T-cell (primary cell): ENCODE results near the gene FBXO42. TPM values are rescaled to one million over a fixed set of nuclear protein-coding genes. Genes with fewer than 3 reads are reported as not detected.

Experiments used
- ATAC-seq, 4 experiments: fragments of 200-7000 bp in 3 of 4; fragments of 150-1000 bp in 1 of 4; cut with Tn5 transposase; replicated peaks in 1 of 4; 1 replicate in 3 of 4; 2 replicates in 1 of 4; pipeline ENCODE4 v1.10.0; 2021; ENCODE audit warnings: moderate library complexity in 3 of 4, mild to moderate bottlenecking in 2 of 4, moderate number of reproducible peaks in 1 of 4
- CTCF ChIA-PET, 2 donors: fragments of 300-600 bp; sonication (Branson Sonifier 250); formaldehyde crosslinking; loops; one replicate each; lab custom pipeline; 2022; ENCODE audit warnings: antibody characterized with exemption in 2 of 2; lab: Charles Lee
- POLR2A ChIA-PET, 2 donors: fragments of 300-600 bp; sonication (Branson Sonifier 250); formaldehyde crosslinking; loops; one replicate each; lab custom pipeline; 2022; ENCODE audit warnings: antibody characterized with exemption in 2 of 2; lab: Charles Lee
- DNase-seq, 35 experiments: peaks; one replicate each; pipeline versions ENCODE4 v3.0.0 to v3.0.0-alpha.2; 2013 to 2023
- H3K27ac ChIP-seq: one replicate; pipeline ENCODE4 v1.5.1; 2013; ENCODE audit warnings: low read length
- H3K27me3 ChIP-seq, 2 experiments: replicated peaks in 1 of 2; 1 replicate in 1 of 2; 2 replicates in 1 of 2; pipeline versions ENCODE4 v1.6.1 to v1.7.0; 2013; ENCODE audit warnings: low read length in 1 of 2, mixed read lengths in 1 of 2; ENCODE audit not compliant: control insufficient read depth in 2 of 2, insufficient read depth in 2 of 2; ENCODE audit errors: extremely low read depth in 1 of 2
- H3K36me3 ChIP-seq, 2 donors: 1 replicate in 1 of 2; 2 replicates in 1 of 2; pipeline versions ENCODE4 v1.6.1 to v1.7.0; 2013; ENCODE audit warnings: low read length in 1 of 2; ENCODE audit not compliant: control insufficient read depth in 2 of 2, insufficient read depth in 1 of 2; ENCODE audit errors: extremely low read depth in 1 of 2
- H3K4me1 ChIP-seq, 2 experiments: 1 replicate in 1 of 2; 2 replicates in 1 of 2; pipeline versions ENCODE4 v1.6.1 to v1.7.0; 2013; ENCODE audit warnings: low read length in 2 of 2, mixed read lengths in 1 of 2; ENCODE audit not compliant: insufficient read depth in 2 of 2, control insufficient read depth in 1 of 2; ENCODE audit errors: extremely low read depth in 1 of 2
- H3K4me3 ChIP-seq, 2 donors: 1 replicate in 1 of 2; 2 replicates in 1 of 2; pipeline versions ENCODE4 v1.5.1 to v1.7.0; 2013; ENCODE audit warnings: mild to moderate bottlenecking in 2 of 2, low read length in 1 of 2, moderate library complexity in 1 of 2; ENCODE audit not compliant: control insufficient read depth in 1 of 2; ENCODE audit errors: extremely low read depth in 1 of 2
- H3K9me3 ChIP-seq: 2 replicates; pipeline ENCODE4 v1.7.0; 2013
- H3K27ac Mint-ChIP-seq, 2 donors: one replicate each; pipeline ENCODE4 v1.8.0; 2020 to 2021; ENCODE audit warnings: mild to moderate bottlenecking in 2 of 2, mixed read lengths in 2 of 2
- H3K27me3 Mint-ChIP-seq, 2 donors: one replicate each; pipeline ENCODE4 v1.8.0; 2021 to 2022; ENCODE audit warnings: mixed read lengths in 2 of 2
- H3K36me3 Mint-ChIP-seq: one replicate; pipeline ENCODE4 v1.8.0; 2021; ENCODE audit warnings: mixed read lengths
- H3K4me1 Mint-ChIP-seq, 3 donors: one replicate each; pipeline ENCODE4 v1.8.0; 2020 to 2022; ENCODE audit warnings: mixed read lengths in 3 of 3, mild to moderate bottlenecking in 1 of 3
- H3K4me3 Mint-ChIP-seq, 3 donors: one replicate each; pipeline ENCODE4 v1.8.0; 2020 to 2022; ENCODE audit warnings: mild to moderate bottlenecking in 3 of 3, mixed read lengths in 3 of 3, moderate library complexity in 3 of 3
- H3K9me3 Mint-ChIP-seq, 3 donors: one replicate each; pipeline ENCODE4 v1.8.0; 2020 to 2022; ENCODE audit warnings: mixed read lengths in 3 of 3
- WGBS: methylation state at CpG from one replicate; pipeline ENCODE4 v1.1.5; 2013; ENCODE audit warnings: missing lambda C conversion rate; ENCODE audit not compliant: insufficient coverage; 5-methylcytosine and 5-hydroxymethylcytosine counted together
- total RNA-seq, 35 experiments: library from RNA in 6 of 35; stranded (reverse) in 6 of 35; fragments of 120-200 nt in 1 of 35; gene quantifications; one replicate each; pipeline versions ENCODE4 v1.2.1 to v1.2.4 and lab custom pipeline; 2013 to 2026

Gene FBXO42
- total RNA-seq, 5 donors from 2014 or later (not counting 1 experiment from before 2014, with no cell fraction given): 20.6 to 23.4 (median 22.5) TPM

GRCh38 chr1:16231331-16232315 is 120.7 kb downstream of the FBXO42 start:
- ATAC-seq (no peak), DNase-seq (no peak)
- ChIA-PET CTCF (no interaction called here), POLR2A (interaction anchor here in 1 of 2 donors (0.7 kb wide), 1 partner anchor 168 kb away, joined by 3 read pairs; no protein-coding TSS in a partner anchor)
- WGBS: 97% methylated on average over 30 of the region's 35 CpGs
- Mint-ChIP-seq H3K9me3 (no peaks in the 10 kb centered on the region), H3K27me3 (peaks cover 15 to 20% of the 10 kb centered on the region in 2 donors), H3K27ac (no peak overlapping the region), H3K4me1 (peaks cover 19 to 27% (median 26%) of the 10 kb centered on the region in 3 donors), H3K4me3 (no peak overlapping the region), H3K36me3 (peaks cover 9% of the 10 kb centered on the region)
- Histone ChIP-seq H3K27me3 (peaks cover 5 to 31% of the 10 kb centered on the region in 2 experiments), H3K9me3 (no peaks in the 10 kb centered on the region), H3K4me1 (peaks cover 2 to 24% of the 10 kb centered on the region in 2 experiments), H3K36me3 (peaks cover 0 to 14% of the 10 kb centered on the region in 2 donors), H3K4me3 (no peak overlapping the region), H3K27ac (no peak overlapping the region)

- ATAC-seq (no peak), DNase-seq (no peak)
- H3K27me3 Mint-ChIP-seq: peaks cover 22 to 28% of the 10 kb centered on the region in 2 donors
- H3K4me3 Mint-ChIP-seq: no peak overlapping the region
- H3K9me3 Mint-ChIP-seq: no peaks in the 10 kb centered on the region
- peaks cover 0 to 15% of the 10 kb centered on the region in 2 experiments for H3K4me1 ChIP-seq
- H3K4me3 ChIP-seq: no peak overlapping the region
- 90% methylated on average over 9 of the region's 13 CpGs for WGBS
- ChIA-PET POLR2A (interaction anchor here in 1 of 2 donors (0.6 to 0.7 kb wide), 2 partner anchors 30 to 169 kb away, joined by 3 to 4 read pairs; no protein-coding TSS in a partner anchor), CTCF (no interaction called here)
- no peaks in the 10 kb centered on the region for H3K9me3 ChIP-seq
- no peak overlapping the region for H3K27ac Mint-ChIP-seq
- peaks cover 9% of the 10 kb centered on the region for H3K36me3 Mint-ChIP-seq
- H3K27me3 ChIP-seq: peaks cover 6 to 40% of the 10 kb centered on the region in 2 experiments
- H3K27ac ChIP-seq: no peak overlapping the region
- peaks cover 10 to 20% (median 19%) of the 10 kb centered on the region in 3 donors for H3K4me1 Mint-ChIP-seq
- H3K36me3 ChIP-seq: peaks cover 0 to 14% of the 10 kb centered on the region in 2 donors
Measured at GRCh38 chr1:16230744-16231143, 121.5 kb downstream of the FBXO42 start.

GRCh38 chr1:16229976-16230740 is 122.1 kb downstream of the FBXO42 start:
- Mint-ChIP-seq H3K27ac (no peak overlapping the region), H3K27me3 (peaks cover 22 to 31% of the 10 kb centered on the region in 2 donors), H3K9me3 (no peaks in the 10 kb centered on the region), H3K36me3 (peaks cover 9% of the 10 kb centered on the region), H3K4me1 (peaks cover 6 to 17% (median 16%) of the 10 kb centered on the region in 3 donors), H3K4me3 (no peak overlapping the region)
- Histone ChIP-seq H3K27me3 (peaks cover 6 to 45% of the 10 kb centered on the region in 2 experiments), H3K27ac (no peak overlapping the region), H3K4me3 (no peak overlapping the region), H3K36me3 (peaks cover 0 to 14% of the 10 kb centered on the region in 2 donors), H3K4me1 (peaks cover 0 to 15% of the 10 kb centered on the region in 2 experiments), H3K9me3 (no peaks in the 10 kb centered on the region)
- ATAC-seq (no peak), DNase-seq (no peak)
- CTCF ChIA-PET: no interaction called here
- POLR2A ChIA-PET: interaction anchor here in 1 of 2 donors (0.6 kb wide), 1 partner anchor 30 kb away, joined by 4 read pairs; no protein-coding TSS in a partner anchor
- WGBS: 86% methylated on average over 13 of the region's 13 CpGs

- H3K9me3 Mint-ChIP-seq: no peaks in the 10 kb centered on the region
- no peaks in the 10 kb centered on the region for H3K9me3 ChIP-seq
- H3K27me3 ChIP-seq: peaks cover 6 to 47% of the 10 kb centered on the region in 2 experiments
- peak overlapping the region in 1 of 2 donors; percentile 40 for H3K4me3 ChIP-seq
- ATAC-seq: peak in 1 of 4 experiments; percentile 15
- H3K4me3 Mint-ChIP-seq: no peak overlapping the region
- H3K27ac ChIP-seq: no peak overlapping the region
- H3K27me3 Mint-ChIP-seq: peaks cover 22 to 41% of the 10 kb centered on the region in 2 donors
- no peak overlapping the region for H3K27ac Mint-ChIP-seq
- ChIA-PET CTCF (no interaction called here), POLR2A (no interaction called here)
- H3K4me1 Mint-ChIP-seq: peaks cover 0 to 13% (median 12%) of the 10 kb centered on the region in 3 donors
- WGBS: 50% methylated on average over 35 of the region's 46 CpGs
- peaks cover 0 to 10% of the 10 kb centered on the region in 2 donors for H3K36me3 ChIP-seq
- DNase-seq: no peak
- H3K4me1 ChIP-seq: peaks cover 0 to 15% of the 10 kb centered on the region in 2 experiments
- peaks cover 3% of the 10 kb centered on the region for H3K36me3 Mint-ChIP-seq
Measured at GRCh38 chr1:16226490-16227179, 125.6 kb downstream of the FBXO42 start.

- Histone ChIP-seq H3K4me3 (no peak overlapping the region), H3K27me3 (peaks cover 6 to 47% of the 10 kb centered on the region in 2 experiments), H3K27ac (no peak overlapping the region), H3K9me3 (no peaks in the 10 kb centered on the region), H3K36me3 (peaks cover 0 to 10% of the 10 kb centered on the region in 2 donors), H3K4me1 (peaks cover 0 to 15% of the 10 kb centered on the region in 2 experiments)
- Mint-ChIP-seq H3K4me1 (peaks cover 0 to 13% (median 12%) of the 10 kb centered on the region in 3 donors), H3K9me3 (no peaks in the 10 kb centered on the region), H3K27me3 (peaks cover 22 to 41% of the 10 kb centered on the region in 2 donors), H3K36me3 (peaks cover 3% of the 10 kb centered on the region), H3K27ac (no peak overlapping the region), H3K4me3 (no peak overlapping the region)
- ChIA-PET CTCF (interaction anchor here in 1 of 2 donors (0.6 kb wide), 2 partner anchors 15 to 393 kb away, joined by 3 to 6 read pairs; no protein-coding TSS in a partner anchor), POLR2A (no interaction called here)
- DNase-seq (no peak), ATAC-seq (no peak)
- WGBS: 88% methylated on average over 3 of the region's 7 CpGs
Measured at GRCh38 chr1:16226129-16226489, 126.2 kb downstream of the FBXO42 start.
